ENCODE measurements around the gene BRINP3.
"Not testable (repeated sequence)": the region's sequence is repeated elsewhere in the genome, so short reads cannot be mapped to it uniquely, and the experiment has no call there.

Gene BRINP3

DNA sequence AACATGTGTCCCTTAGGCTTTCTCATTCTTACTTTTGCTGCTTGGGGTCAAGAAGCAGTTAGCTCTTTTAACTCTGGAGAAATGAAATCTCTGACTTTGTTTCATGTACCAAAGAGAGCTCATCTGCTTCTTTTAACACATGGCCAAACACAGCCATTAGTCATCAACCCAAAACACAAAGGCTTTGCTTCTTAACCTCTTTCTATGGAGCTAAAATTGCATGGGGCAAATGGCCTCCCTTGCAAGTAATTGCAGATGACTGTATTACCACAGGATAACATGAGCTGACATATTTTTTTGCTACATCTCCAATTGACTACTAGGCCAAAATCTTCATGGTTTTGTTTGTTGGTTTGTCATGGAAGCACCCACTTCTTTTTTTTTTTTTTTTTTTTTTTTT is 300.9 kb downstream of the BRINP3 start:
- DNase-seq = no peak

DNA sequence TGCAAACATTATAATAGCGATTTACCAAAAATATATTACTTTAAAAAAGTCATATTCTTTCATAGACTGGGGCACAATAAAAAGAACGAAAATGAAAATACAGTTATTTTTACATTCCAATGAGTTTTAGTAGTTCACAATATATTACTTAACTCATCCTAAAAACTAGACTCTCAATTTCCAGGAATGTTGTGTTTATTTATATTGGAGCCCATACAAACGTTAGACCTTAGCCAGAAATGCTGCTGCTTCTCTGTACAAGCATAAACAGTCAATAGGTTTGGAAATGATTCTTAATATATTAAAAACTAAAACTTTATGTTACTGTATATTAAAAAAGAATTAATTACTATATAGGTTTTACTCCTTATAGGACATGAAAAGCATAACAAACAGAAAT is 302.3 kb downstream of the BRINP3 start:
- DNase-seq = no peak

DNA sequence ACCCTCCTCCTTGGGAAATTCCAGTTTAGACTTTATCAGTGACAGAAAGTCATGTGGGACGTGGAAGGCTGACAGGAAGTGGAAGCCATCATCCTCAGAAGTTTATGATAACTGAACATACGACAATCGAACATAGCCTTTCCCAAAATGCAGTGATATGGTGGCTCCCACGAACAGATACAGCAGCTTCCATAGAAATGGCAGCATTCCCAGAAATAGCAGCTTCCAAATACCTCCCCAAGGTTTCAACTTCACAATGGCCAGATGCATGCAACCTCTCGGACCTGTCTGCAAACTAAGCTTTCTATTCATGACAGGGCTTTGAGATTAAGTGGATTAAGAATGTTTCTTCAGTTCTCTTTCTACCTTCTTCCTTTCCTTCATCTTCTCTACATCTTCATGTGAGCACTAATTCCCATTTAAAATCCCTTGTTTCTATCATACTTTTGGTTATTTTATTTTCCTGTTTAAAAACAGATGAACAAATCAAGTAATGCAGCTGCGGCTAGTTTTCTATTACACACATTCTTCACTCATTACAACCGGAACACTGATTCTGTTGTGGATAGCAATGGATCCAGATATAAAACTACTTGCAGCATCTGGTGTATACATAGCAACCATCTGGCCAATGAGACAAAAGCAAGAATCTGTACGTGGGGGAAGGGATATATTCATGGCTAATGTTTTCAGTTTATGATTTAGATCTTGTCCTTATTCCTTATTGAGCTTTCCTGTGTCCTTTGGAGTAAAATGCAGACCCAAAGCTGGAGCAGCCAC is 304.8 kb downstream of the BRINP3 start:
- DNase-seq = no peak

DNA sequence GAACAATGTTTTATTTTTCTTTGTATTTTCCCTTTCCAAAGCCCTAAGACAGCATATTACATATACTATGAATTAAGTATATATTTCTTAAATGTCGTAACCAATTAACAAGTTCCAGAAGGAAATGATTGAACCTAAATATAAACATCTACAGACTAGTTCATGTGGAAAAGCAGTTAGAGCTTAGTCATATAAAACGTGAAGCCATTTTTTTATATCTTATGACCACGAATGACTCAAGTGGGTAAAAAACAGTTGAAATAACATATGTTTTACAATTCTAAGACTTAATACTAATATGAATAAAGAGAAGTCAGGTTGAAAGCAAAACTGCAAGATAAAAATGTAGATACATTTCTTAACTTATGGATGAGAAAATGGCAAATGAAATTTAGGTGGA is 307.3 kb downstream of the BRINP3 start:
- no peak for DNase-seq

DNA sequence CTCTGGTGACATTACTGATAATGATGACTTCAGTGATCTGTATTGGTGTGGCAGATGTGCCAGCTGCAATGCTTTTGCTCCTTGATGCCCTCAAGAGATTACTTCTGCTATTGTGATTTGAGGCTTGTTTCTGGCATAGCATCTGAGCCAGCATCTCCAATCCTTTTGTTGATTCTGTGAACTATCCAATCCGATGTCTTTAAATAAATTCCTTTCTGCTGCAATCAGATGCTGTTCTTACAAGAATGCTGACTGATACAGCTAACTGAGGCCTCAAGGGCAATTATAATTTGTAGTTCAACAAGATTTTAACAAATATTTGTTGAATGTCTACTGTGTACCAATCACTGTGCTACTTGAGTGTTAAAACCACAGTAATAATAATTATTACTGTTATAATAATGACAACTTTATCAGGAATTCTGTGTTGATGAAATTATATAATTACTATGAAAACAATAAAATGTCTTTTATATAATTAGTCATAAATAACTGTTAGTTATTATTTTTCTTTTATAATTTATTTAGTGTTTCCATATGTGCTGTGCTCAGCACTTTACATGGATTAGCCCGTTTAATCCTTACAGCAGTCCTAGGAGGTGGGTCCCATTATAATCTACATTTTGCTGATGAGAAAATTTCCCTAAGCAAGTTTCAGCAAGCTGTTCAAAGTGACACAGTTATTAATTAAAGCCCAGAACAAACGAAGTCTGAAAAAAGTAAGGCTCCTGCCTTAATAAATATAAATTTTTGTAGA is 308.2 kb downstream of the BRINP3 start:
- DNase-seq = no peak

- DNase-seq = no peak
Observed at GRCh38 chr1:190168893-190169280, 308.8 kb downstream of the BRINP3 start.

GRCh38 chr1:190168116-190168892 is 309.4 kb downstream of the BRINP3 start:
- DNase-seq = no peak

DNA sequence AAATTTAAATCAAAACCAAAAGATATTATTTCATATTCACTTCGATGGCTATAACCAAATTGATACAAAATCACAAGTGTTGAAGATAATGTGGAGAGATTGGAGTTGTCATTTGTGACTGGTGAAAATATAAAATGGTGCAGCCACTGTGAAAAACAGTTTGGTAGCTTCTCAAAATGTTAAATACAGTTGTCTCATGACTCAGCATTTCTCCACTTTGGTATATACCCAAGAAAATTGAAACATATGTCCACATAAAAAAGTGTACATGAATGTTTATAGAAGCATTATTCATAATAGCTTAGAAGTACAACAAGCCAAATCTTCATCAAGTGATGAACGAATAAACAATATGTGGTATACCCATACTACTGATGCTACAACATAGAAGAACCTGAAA is 318.5 kb downstream of the BRINP3 start:
- DNase-seq = no peak

DNA sequence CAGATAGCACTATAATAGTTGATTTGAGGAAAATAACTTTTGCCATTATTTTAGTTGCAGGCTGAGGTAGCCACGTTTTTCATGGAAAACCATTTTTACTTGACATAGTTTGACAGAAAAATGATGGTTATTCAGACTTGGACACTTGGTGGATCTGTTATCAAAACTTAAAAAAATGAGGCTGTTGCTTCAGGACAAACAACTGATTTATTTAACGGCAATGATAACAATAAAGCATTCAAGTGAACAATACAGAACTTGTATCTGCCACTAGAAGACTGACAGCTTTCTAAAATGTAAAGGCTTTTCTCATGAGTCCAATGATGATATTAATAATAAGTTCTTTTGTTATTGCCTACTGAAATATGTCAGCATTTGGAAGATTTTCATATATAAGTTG is 322.9 kb downstream of the BRINP3 start:
- DNase-seq = no peak

DNA sequence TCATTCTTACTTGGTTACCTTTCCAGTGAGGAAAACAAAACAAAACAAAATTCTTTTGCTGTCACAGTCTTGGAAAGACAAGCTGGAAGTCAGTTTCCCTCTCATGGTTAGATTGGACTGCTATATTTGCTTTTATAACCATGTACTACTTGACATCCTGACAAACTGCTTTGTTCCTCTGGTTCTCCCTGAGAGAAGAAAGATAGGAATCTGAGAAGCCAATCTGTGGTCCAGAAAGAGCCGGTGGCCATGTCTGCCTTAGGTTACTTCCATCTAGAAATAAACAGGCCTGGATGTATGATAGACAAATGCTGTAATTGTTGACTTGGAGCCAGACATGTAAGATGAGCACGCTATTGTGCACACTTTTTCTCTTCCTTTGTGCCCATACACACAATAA is 330.0 kb downstream of the BRINP3 start:
- no peak for DNase-seq

DNA sequence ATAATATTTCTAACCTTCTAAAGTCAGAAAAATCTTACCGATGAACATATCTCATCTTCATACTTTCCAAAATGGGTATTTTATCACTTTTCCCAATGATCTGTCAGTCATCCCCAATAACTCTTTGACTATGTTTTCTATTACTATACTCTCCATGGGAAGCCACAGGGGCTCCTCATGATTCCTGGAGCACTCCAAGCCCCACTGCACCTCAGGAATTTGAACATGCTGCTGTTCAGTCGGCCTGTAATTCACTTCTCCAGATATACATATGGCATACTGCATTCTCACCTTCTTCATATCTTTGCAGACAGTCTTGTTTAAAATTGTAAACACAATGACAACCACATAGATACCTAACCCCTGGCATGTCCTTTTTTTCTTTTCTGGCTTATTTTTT is 333.0 kb downstream of the BRINP3 start:
- DNase-seq = no peak

- DNase-seq = no peak
Observed at GRCh38 chr1:190140644-190141043, 337.0 kb downstream of the BRINP3 start.

DNA sequence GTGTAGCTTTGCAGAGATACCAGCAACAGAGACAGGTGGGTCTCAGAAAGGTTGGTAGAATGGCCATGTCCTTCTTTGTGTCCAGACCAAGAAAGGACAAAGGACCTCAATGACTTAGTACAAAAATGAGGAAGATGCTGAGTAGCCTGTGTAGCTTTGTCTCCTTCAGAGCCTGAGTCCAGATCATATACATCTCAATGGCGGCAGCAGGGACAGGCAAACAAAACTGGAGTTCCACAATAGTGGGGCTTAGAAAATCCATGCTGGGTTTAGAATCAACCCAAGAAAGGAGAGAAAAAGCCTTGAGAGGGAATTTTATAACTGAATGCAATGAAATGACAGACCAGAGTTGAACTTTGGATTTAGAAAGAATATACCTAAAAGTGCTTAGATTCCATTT is 339.0 kb downstream of the BRINP3 start:
- no peak for DNase-seq

DNA sequence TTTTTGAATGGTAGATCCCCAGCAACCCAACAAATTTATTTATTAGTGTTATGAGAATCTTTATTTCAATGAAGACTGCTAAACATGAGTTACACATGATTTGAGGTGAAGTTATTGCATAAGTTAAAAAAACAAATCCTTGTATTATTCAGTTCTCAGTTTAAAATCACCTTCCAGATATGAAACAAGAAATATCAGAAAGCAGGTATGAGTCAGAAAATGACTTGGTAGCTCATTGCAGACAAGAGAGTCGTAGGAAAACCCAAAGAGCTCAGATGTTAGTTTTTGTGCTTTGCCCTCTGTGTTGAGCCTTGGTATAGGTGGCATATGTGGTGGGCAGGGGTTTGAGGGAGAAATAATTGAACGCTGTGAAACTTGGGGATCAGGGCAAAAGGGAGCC is 339.4 kb downstream of the BRINP3 start:
- DNase-seq = no peak

GRCh38 chr1:190129366-190129765 is 348.3 kb downstream of the BRINP3 start:
- DNase-seq = no peak

DNA sequence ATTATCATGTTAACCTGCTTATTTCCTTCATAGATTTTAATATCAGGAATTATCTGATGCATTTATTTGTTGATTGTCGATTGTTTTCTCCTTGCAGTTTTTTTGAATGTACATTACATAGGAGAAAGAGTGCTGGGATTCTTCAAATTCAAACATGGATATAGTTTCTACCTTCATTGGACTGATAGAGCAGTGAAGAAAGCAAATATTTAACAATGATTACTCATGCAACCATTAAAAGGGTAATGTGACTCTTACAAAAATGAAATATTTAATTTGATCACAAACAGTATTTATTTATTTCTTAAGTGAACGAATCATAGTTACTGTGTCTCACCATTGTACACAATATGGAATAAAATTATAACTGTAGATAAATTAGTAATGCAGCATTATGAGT is 350.9 kb downstream of the BRINP3 start:
- DNase-seq = no peak

GRCh38 chr1:190124068-190124467 is 353.6 kb downstream of the BRINP3 start:
- no peak for DNase-seq

- not testable (repeated sequence) for DNase-seq
Observed at GRCh38 chr1:190120564-190120963, 357.1 kb downstream of the BRINP3 start.

DNA sequence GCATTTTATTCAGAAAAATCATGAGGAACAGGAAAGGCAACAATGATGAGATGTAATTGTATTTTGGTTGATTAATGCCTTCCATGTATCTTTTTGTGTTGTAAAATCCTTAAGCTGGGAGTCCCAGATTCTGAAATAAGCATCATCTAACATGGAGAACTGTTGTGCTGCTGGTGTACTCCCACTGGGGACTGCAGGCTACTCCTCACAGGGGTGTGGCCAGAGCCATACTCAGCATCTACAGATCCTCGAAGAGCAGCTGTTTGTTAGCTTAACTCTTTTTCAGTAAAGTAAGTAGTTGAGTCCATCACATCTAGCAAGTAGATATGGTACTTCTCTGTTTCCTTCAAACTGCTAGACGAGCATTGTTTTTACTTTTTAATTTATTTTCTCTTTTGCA is 358.0 kb downstream of the BRINP3 start:
- no peak for DNase-seq

GRCh38 chr1:190116921-190117320 is 360.7 kb downstream of the BRINP3 start:
- DNase-seq = no peak

DNA sequence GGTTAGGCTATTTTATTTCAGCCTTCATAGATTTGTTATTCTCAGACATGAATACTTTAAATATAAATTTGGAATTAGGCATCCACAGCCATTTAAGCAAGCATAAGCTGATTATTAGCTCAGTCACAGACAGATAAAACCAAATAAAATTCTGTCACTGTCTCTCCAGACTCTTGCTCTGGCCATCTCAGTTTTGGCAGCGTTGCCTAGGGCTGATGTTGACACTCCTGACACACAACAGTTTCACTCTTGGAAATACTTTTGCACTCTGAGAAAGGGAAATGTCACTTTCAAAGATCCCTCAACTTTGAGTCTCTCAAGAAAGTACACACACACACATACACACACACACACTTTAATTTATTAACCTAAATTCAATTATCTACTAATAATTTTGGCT is 372.7 kb downstream of the BRINP3 start:
- no peak for DNase-seq

DNA sequence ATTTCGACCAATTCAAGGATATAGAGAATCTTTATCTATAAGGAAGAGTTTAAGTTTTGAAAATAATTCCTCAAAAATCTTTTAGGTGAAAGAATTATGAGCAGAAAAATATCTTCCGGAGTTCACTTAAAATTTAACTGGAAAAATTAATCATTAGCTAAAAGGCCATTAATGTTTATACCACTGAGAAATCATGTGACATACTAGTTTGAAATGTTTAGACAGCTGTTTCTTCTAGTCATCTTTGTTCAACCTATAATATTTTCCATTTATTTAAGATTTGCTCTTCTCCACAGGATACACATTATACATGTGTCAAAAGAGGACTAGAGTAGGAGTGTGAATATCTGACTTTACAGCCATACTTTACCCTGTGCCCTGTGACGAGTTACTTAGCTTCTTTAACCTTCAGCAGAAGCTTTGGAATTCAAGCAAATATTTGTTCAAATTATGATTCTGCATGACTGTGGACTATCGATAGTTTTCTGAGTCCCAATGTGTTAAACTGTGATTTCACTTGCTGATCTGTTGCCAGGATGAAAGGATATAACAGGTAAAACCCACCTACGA is 374.8 kb downstream of the BRINP3 start:
- DNase-seq = no peak

DNA sequence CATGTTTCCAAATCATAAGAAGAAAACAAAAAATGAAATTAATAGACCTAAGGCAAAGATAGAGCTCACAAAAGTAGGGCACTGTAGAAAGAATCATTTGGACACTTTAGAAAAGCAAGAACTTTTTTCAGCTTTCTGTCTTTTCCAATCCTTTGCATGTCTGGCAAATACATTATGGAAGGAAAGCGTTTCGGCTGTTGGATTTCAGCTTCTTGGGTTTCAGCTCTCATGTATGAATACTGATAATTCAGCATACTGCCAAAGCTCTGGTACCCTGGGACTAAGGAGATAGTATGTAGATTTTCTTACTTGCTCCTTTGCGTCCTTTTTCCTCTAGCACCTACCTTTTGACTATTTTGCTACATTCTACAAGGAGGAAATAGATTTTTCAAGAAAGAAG is 375.9 kb downstream of the BRINP3 start:
- DNase-seq = no peak

DNA sequence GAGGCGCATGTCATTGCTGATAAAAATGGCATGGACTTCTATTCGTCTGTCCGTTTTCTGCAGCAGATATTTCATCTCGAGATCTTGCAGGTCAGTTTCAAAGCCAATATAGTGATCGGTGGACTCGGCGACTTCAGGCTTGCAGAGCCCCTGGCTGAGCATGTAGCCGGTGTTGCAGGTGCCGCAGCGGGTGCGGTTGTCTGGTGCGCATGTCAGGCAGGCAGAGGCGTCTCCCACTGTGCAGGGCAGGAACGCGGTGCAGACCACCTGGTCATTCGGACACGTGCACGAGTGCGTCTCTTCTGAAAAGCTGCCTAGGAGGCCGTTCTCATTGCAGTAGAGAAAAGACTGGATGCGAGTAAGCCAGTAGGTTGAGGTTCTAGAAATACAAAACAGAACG is 378.9 kb downstream of the BRINP3 start:
- no peak for DNase-seq

Measured in 8988T (cell line).